ENCODE results near the gene ETV3.
A peak's percentile ranks its signal among the peaks of the same experiment; 100 is the strongest.

Gene ETV3

DNA sequence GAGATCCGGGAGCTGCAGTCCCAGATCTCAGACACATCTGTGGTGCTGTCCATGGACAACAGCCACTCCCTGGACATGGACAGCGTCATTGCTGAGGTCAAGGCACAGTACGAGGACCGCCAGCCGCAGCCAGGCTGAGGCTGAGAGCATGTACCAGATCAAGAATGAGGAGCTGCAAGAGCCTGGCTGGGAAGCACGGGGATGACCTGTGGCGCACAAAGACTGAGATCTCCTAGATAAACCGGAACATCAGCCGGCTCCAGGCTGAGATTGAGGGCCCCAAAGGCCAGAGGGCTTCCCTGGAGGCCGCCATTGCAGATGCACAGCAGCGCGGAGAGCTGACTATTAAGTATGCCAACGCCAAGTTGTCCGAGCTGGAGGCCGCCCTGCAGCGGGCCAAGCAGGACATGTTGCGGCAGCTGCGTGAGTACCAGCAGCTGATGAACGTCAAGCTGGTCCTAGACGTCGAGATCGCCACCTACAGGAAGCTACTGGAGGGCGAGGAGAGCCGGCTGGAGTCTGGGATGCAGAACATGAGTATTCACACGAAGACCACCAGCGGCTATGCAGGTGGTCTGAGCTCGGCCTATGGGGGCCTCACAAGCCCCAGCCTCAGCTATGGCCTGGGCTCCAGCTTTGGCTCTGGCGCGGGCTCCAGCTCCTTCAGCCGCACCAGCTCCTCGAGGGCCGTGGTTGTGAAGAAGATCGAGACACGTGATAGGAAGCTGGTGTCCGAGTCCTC, 64.1 kb downstream of the ETV3 start:
- H3K27me3 Mint-ChIP-seq = peaks cover 20% of the 10 kb centered on the region
- H3K9me3 Mint-ChIP-seq = no peaks in the 10 kb centered on the region
- no peak overlapping the region for H3K27ac Mint-ChIP-seq
- intact Hi-C loops (cut with micrococcal nuclease) = loop anchor here (10.0 kb wide), 2 partner anchors 69 to 109 kb away; no protein-coding TSS in a partner anchor
- H3K4me3 Mint-ChIP-seq = peak overlapping the region; percentile 39
- peaks cover 14% of the 10 kb centered on the region for H3K4me1 Mint-ChIP-seq (ENCODE audit: low read depth)
- no peaks in the 10 kb centered on the region for H3K36me3 Mint-ChIP-seq (ENCODE audit: low read depth)
